Activated T-cell treated with anti-CD3 and anti-CD28 coated beads, Interleukin-2, amount 50 U/mL, for 1 hour (primary cell): ENCODE measurements around the gene SMAD3.
A peak's percentile ranks its signal among the peaks of the same experiment; 100 is the strongest.

Source experiments
- DNase-seq: peaks from one replicate; pipeline ENCODE4 v3.0.0-alpha.2; 2020

SMAD3 gene

GRCh38 chr15:67082007-67082536 is 16.7 kb downstream of the SMAD3 start:
- DNase-seq = peak; percentile 59

- DNase-seq = no peak
These were observed 17.8 kb downstream of the SMAD3 start for GRCh38 chr15:67083135-67083762.

GRCh38 chr15:67084561-67084960 is 19.2 kb downstream of the SMAD3 start:
- DNase-seq = no peak

GRCh38 chr15:67085237-67085817 is 19.9 kb downstream of the SMAD3 start:
- no peak for DNase-seq

GRCh38 chr15:67085818-67086636 is 20.6 kb downstream of the SMAD3 start:
- no peak for DNase-seq

- DNase-seq = no peak
These were observed 21.2 kb downstream of the SMAD3 start for GRCh38 chr15:67086637-67086914.

- DNase-seq = no peak
These were observed 22.2 kb downstream of the SMAD3 start for GRCh38 chr15:67087507-67088172.

GRCh38 chr15:67089217-67090193 is 24.1 kb downstream of the SMAD3 start:
- DNase-seq = no peak

- DNase-seq = no peak
These were observed 25.1 kb downstream of the SMAD3 start for GRCh38 chr15:67090297-67091070.

- peak; percentile 62 for DNase-seq
These were observed 25.9 kb downstream of the SMAD3 start for GRCh38 chr15:67091071-67091979.

GRCh38 chr15:67091980-67092677 is 26.7 kb downstream of the SMAD3 start:
- no peak for DNase-seq

GRCh38 chr15:67092752-67093503 is 27.5 kb downstream of the SMAD3 start:
- no peak for DNase-seq

- no peak for DNase-seq
These were observed 28.1 kb downstream of the SMAD3 start for GRCh38 chr15:67093504-67093862.

GRCh38 chr15:67094001-67094826 is 28.8 kb downstream of the SMAD3 start:
- no peak for DNase-seq

- DNase-seq = no peak
These were observed 30.5 kb downstream of the SMAD3 start for GRCh38 chr15:67095912-67096311.

GRCh38 chr15:67096546-67097294 is 31.3 kb downstream of the SMAD3 start:
- DNase-seq = no peak

- DNase-seq = no peak
These were observed 32.0 kb downstream of the SMAD3 start for GRCh38 chr15:67097424-67097823.
